Neural progenitor cell (in vitro differentiated cells): ENCODE results near the gene NUCB2. TPM values are rescaled to one million over a fixed set of nuclear protein-coding genes. Genes with fewer than 3 reads are reported as not detected.

ENCODE experiments used
- DNase-seq: peaks from one replicate; pipeline ENCODE4 v3.0.0-alpha.2; 2016; ENCODE audit warnings: low spot score
- H2AFZ ChIP-seq: fragments of 200-600 bp; sonication (generic); replicated peaks from 2 replicates; pipeline ENCODE4 v1.6.1; 2016; ENCODE audit warnings: antibody characterized with exemption
- H3F3A ChIP-seq: fragments of 200-600 bp; sonication (generic); 2 replicates; pipeline ENCODE4 v1.6.1; 2016; ENCODE audit warnings: antibody characterized with exemption, low read depth
- H3K27ac ChIP-seq: fragments of 200-600 bp; sonication (generic); 2 replicates; pipeline ENCODE4 v1.5.1; 2016; ENCODE audit warnings: mild to moderate bottlenecking
- H3K27me3 ChIP-seq: fragments of 200-600 bp; sonication (generic); 2 replicates; pipeline ENCODE4 v1.6.1; 2016; ENCODE audit warnings: mild to moderate bottlenecking, moderate library complexity
- H3K36me3 ChIP-seq: fragments of 200-600 bp; sonication (generic); 2 replicates; pipeline ENCODE4 v1.5.1; 2016
- H3K4me1 ChIP-seq: fragments of 200-600 bp; sonication (generic); 2 replicates; pipeline ENCODE4 v1.6.1; 2016; ENCODE audit warnings: mixed run types
- H3K4me2 ChIP-seq: fragments of 200-600 bp; sonication (generic); 2 replicates; pipeline ENCODE4 v1.6.1; 2016
- H3K4me3 ChIP-seq: fragments of 200-600 bp; sonication (generic); 2 replicates; pipeline ENCODE4 v1.5.1; 2016
- H3K79me2 ChIP-seq: fragments of 200-600 bp; sonication (generic); 2 replicates; pipeline ENCODE4 v1.6.1; 2016; ENCODE audit warnings: low read depth
- H3K9ac ChIP-seq: fragments of 200-600 bp; sonication (generic); 2 replicates; pipeline ENCODE4 v1.6.1; 2016
- H3K9me3 ChIP-seq: fragments of 200-600 bp; sonication (generic); 2 replicates; pipeline ENCODE4 v1.5.1; 2016; ENCODE audit warnings: low read depth
- H4K20me1 ChIP-seq: fragments of 200-600 bp; sonication (generic); 2 replicates; pipeline ENCODE4 v1.6.1; 2016; ENCODE audit warnings: low read depth
- H3K27ac Mint-ChIP-seq: 3 replicates; pipeline ENCODE4 v1.8.0; 2021; ENCODE audit warnings: mixed read lengths
- H3K27me3 Mint-ChIP-seq: 2 replicates; pipeline ENCODE4 v1.8.0; 2022; ENCODE audit warnings: low read depth, mild to moderate bottlenecking, inconsistent platforms, moderate library complexity, mixed read lengths; ENCODE audit not compliant: insufficient read depth
- H3K36me3 Mint-ChIP-seq: 3 replicates; pipeline ENCODE4 v1.8.0; 2021; ENCODE audit warnings: mixed read lengths
- H3K4me1 Mint-ChIP-seq: 3 replicates; pipeline ENCODE4 v1.8.0; 2021; ENCODE audit warnings: mixed read lengths
- H3K4me3 Mint-ChIP-seq: 3 replicates; pipeline ENCODE4 v1.8.0; 2021; ENCODE audit warnings: mild to moderate bottlenecking, moderate library complexity, mixed read lengths
- H3K9me3 Mint-ChIP-seq: 3 replicates; pipeline ENCODE4 v1.8.0; 2020; ENCODE audit warnings: mixed read lengths
- CTCF ChIP-seq: fragments of 200-600 bp; sonication (generic); IDR thresholded peaks from 2 replicates; pipeline ENCODE4 v1.5.1; 2017; ENCODE audit warnings: antibody characterized with exemption, mild to moderate bottlenecking
- EZH2 ChIP-seq: fragments of 200-600 bp; sonication (generic); IDR thresholded peaks from 2 replicates; pipeline ENCODE4 v1.6.1; 2017; ENCODE audit warnings: antibody characterized with exemption, mild to moderate bottlenecking, moderate library complexity
- EZH2phosphoT487 ChIP-seq: fragments of 200-600 bp; sonication (generic); IDR thresholded peaks from 2 replicates; pipeline ENCODE4 v1.6.1; 2017; ENCODE audit warnings: antibody characterized with exemption
- total RNA-seq: library from RNA; depleted of rRNA; stranded (reverse); fragments of >200 nt; gene quantifications from 2 replicates; pipeline ENCODE4 v1.2.3, GENCODE V29; 2015; ENCODE audit warnings: low replicate concordance

The NUCB2 gene
- total RNA-seq, 1 donor from 2014 or later, result 80.1 TPM

GRCh38 chr11:17272801-17273200 is 3.7 kb upstream of the NUCB2 start:
- no peak overlapping the region for H3K4me3 Mint-ChIP-seq
- Histone ChIP-seq H3K79me2 (peaks cover 9% of the 10 kb centered on the region), H3K27me3 (peaks cover 6% of the 10 kb centered on the region), H3K4me2 (no peak overlapping the region), H3F3A (no peaks in the 10 kb centered on the region), H3K4me3 (no peak overlapping the region), H2AFZ (peak overlapping the region; percentile 74), H3K9me3 (no peaks in the 10 kb centered on the region), H3K4me1 (peaks cover 13% of the 10 kb centered on the region), H3K9ac (no peak overlapping the region), H4K20me1 (no peaks in the 10 kb centered on the region), H3K36me3 (no peaks in the 10 kb centered on the region), H3K27ac (no peak overlapping the region)
- H3K36me3 Mint-ChIP-seq, result no peaks in the 10 kb centered on the region
- peaks cover 6% of the 10 kb centered on the region for H3K27me3 Mint-ChIP-seq
- H3K27ac Mint-ChIP-seq, result no peak overlapping the region
- H3K4me1 Mint-ChIP-seq, result peaks cover 35% of the 10 kb centered on the region
- no peak for DNase-seq
- TF ChIP-seq EZH2phosphoT487 (no peak), CTCF (no peak), EZH2 (no peak)
- H3K9me3 Mint-ChIP-seq, result no peaks in the 10 kb centered on the region

DNA sequence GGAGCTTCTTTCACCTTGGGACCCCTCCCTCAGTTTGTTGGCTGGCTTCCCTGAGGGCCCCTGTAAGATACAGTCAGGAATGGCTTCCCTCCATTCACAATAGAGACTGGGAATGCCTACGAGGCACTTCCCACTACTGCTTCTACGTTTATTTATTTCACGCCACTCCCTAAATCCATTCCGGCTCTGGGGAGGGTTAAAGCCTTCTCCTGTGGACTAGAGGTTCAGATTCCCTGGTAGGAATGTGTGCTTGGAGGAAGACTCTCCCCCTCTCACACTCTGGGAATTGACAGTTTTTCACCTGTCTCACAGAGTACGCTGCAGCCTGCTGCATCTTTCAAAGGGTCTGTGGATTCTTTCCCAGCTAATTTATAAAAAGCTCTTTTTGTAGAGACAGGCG is 3.3 kb upstream of the NUCB2 start:
- Histone ChIP-seq H3K36me3 (no peaks in the 10 kb centered on the region), H3K4me3 (no peak overlapping the region), H4K20me1 (no peaks in the 10 kb centered on the region), H3K4me1 (peaks cover 13% of the 10 kb centered on the region), H3K79me2 (peaks cover 11% of the 10 kb centered on the region), H3K4me2 (no peak overlapping the region), H3K27ac (no peak overlapping the region), H2AFZ (peak overlapping the region; percentile 74), H3K9ac (no peak overlapping the region), H3K27me3 (peaks cover 6% of the 10 kb centered on the region), H3F3A (no peaks in the 10 kb centered on the region), H3K9me3 (no peaks in the 10 kb centered on the region)
- Mint-ChIP-seq H3K27me3 (peaks cover 6% of the 10 kb centered on the region), H3K4me3 (no peak overlapping the region), H3K27ac (no peak overlapping the region), H3K4me1 (peaks cover 36% of the 10 kb centered on the region), H3K9me3 (no peaks in the 10 kb centered on the region), H3K36me3 (no peaks in the 10 kb centered on the region)
- no peak for DNase-seq
- TF ChIP-seq CTCF, result no peak
- no peak for TF ChIP-seq EZH2
- TF ChIP-seq EZH2phosphoT487, result no peak

DNA sequence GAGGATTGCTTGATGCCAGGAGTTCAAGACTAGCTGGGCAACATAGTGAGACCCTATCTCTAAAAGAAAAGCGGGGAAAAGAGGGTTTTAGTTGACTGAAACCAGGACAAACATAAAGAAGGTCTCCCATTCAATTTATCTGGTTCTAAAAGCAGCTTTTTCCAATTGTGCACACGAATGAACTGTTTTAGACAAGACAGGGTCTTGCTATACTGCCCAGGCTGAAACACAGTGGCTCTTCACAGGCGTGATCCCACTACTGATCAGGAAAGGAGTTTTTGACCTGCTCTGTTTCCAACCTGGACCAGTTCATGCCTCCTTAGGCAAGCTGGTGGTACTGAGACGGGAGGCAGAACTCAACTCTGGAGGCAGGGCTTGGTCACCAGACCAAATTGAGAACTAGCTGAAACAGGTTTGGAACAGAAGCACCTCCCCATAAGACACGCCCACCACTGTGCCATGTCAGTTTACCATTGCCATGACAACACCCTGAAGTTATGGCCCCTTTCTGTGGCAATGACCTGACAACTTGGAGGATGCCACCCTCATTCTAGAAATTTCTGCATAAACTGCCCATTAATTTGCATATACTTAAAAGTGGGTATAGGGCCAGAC is 2.8 kb upstream of the NUCB2 start:
- peaks cover 6% of the 10 kb centered on the region for H3K27me3 Mint-ChIP-seq
- no peak overlapping the region for H3K4me2 ChIP-seq
- H3K4me1 Mint-ChIP-seq, result peaks cover 36% of the 10 kb centered on the region
- H3K4me3 ChIP-seq, result no peak overlapping the region
- peaks cover 13% of the 10 kb centered on the region for H3K4me1 ChIP-seq
- peaks cover 6% of the 10 kb centered on the region for H3K27me3 ChIP-seq
- no peaks in the 10 kb centered on the region for H3K9me3 ChIP-seq
- DNase-seq, result no peak
- no peak overlapping the region for H3K27ac ChIP-seq
- H3K36me3 ChIP-seq, result no peaks in the 10 kb centered on the region
- H3K9me3 Mint-ChIP-seq, result no peaks in the 10 kb centered on the region
- H3K4me3 Mint-ChIP-seq, result no peak overlapping the region
- no peak overlapping the region for H2AFZ ChIP-seq
- no peaks in the 10 kb centered on the region for H3K36me3 Mint-ChIP-seq
- no peaks in the 10 kb centered on the region for H4K20me1 ChIP-seq
- H3K9ac ChIP-seq, result no peak overlapping the region
- no peak overlapping the region for H3K27ac Mint-ChIP-seq
- no peaks in the 10 kb centered on the region for H3F3A ChIP-seq
- TF ChIP-seq EZH2phosphoT487, result no peak
- TF ChIP-seq CTCF, result no peak
- TF ChIP-seq EZH2, result no peak
- peaks cover 17% of the 10 kb centered on the region for H3K79me2 ChIP-seq
